GM23248 (cell line): ENCODE data around the gene BCAS4. TPM values are rescaled to one million over a fixed set of nuclear protein-coding genes. Genes with fewer than 3 reads are reported as not detected.

Experiments
- DNase-seq: peaks from one replicate; pipeline ENCODE4 v3.0.0-alpha.2; 2015
- H2AFZ ChIP-seq: fragments of 200-600 bp; sonication (generic); 2 replicates; pipeline ENCODE4 v1.6.1; 2016; ENCODE audit warnings: antibody characterized with exemption
- H3F3A ChIP-seq: fragments of 200-600 bp; sonication (generic); 2 replicates; pipeline ENCODE4 v1.6.1; 2016; ENCODE audit warnings: mild to moderate bottlenecking, antibody characterized with exemption, mixed run types; ENCODE audit not compliant: insufficient read depth
- H3K27ac ChIP-seq: fragments of 200-600 bp; sonication (generic); 2 replicates; pipeline ENCODE4 v1.5.1; 2016; ENCODE audit warnings: mild to moderate bottlenecking
- H3K27me3 ChIP-seq: fragments of 200-600 bp; sonication (generic); replicated peaks from 2 replicates; pipeline ENCODE4 v1.6.1; 2016; ENCODE audit warnings: mild to moderate bottlenecking; ENCODE audit not compliant: insufficient read depth
- H3K36me3 ChIP-seq: fragments of 200-600 bp; sonication (generic); 2 replicates; pipeline ENCODE4 v1.6.1; 2016; ENCODE audit warnings: low read depth, mild to moderate bottlenecking
- H3K4me1 ChIP-seq: fragments of 200-600 bp; sonication (generic); 2 replicates; pipeline ENCODE4 v1.6.1; 2016; ENCODE audit warnings: mild to moderate bottlenecking; ENCODE audit not compliant: insufficient read depth
- H3K4me2 ChIP-seq: fragments of 200-600 bp; sonication (generic); one replicate; pipeline ENCODE4 v1.6.1; 2016; ENCODE audit warnings: mild to moderate bottlenecking; ENCODE audit not compliant: unreplicated experiment
- H3K4me3 ChIP-seq: fragments of 200-600 bp; sonication (generic); 2 replicates; pipeline ENCODE4 v1.5.1; 2016; ENCODE audit warnings: mild to moderate bottlenecking
- H3K79me2 ChIP-seq: fragments of 200-600 bp; sonication (generic); 2 replicates; pipeline ENCODE4 v1.6.1; 2016; ENCODE audit warnings: mild to moderate bottlenecking; ENCODE audit not compliant: insufficient read depth
- H3K9ac ChIP-seq: fragments of 200-600 bp; sonication (generic); 2 replicates; pipeline ENCODE4 v1.6.1; 2016; ENCODE audit warnings: mild to moderate bottlenecking
- H3K9me2 ChIP-seq: fragments of 200-600 bp; sonication (generic); 2 replicates; pipeline ENCODE4 v1.6.1; 2016; ENCODE audit warnings: mixed run types, mild to moderate bottlenecking, moderate library complexity; ENCODE audit not compliant: insufficient read depth
- H3K9me3 ChIP-seq: fragments of 200-600 bp; sonication (generic); one replicate; pipeline ENCODE4 v1.6.1; 2017; ENCODE audit warnings: low read depth
- H4K20me1 ChIP-seq: fragments of 200-600 bp; sonication (generic); 2 replicates; pipeline ENCODE4 v1.6.0; 2016; ENCODE audit not compliant: insufficient read depth
- EZH2 ChIP-seq: fragments of 200-600 bp; sonication (generic); IDR thresholded peaks from 2 replicates; pipeline ENCODE4 v1.6.1; 2018; ENCODE audit warnings: antibody characterized with exemption, mild to moderate bottlenecking; ENCODE audit not compliant: insufficient read depth, poor library complexity, severe bottlenecking
- EZH2phosphoT487 ChIP-seq: fragments of 200-600 bp; sonication (generic); IDR thresholded peaks from 2 replicates; pipeline ENCODE4 v1.6.1; 2018; ENCODE audit warnings: antibody characterized with exemption, moderate library complexity, mild to moderate bottlenecking, low read depth; ENCODE audit not compliant: insufficient read depth
- WGBS, 2 experiments: methylation state at CpG; one replicate each; pipeline ENCODE4 v1.1.6; 2015 to 2017; ENCODE audit warnings: low lambda C conversion rate in 2 of 2, low coverage in 1 of 2; ENCODE audit errors: missing lambda C conversion rate in 2 of 2; 5-methylcytosine and 5-hydroxymethylcytosine counted together
- in situ Hi-C: fragments of 300-500 bp; cut with MboI; formaldehyde crosslinking; loops from 2 replicates; pipeline ENCODE4 v1.15.0; 2020
- polyA plus RNA-seq: library from polyadenylated mRNA; unstranded; fragments of >200 nt; fragmentation: Nextera tagmentation; extraction: Ambion mirVana; gene quantifications from 2 replicates; pipeline ENCODE4 v1.2.1, GENCODE V29; 2016
- total RNA-seq: library from RNA; depleted of rRNA; stranded (reverse); fragments of >200 nt; shearing (Covaris generic); gene quantifications from 2 replicates; pipeline ENCODE4 v1.2.3, GENCODE V29; 2014

Gene BCAS4
- total and polyA plus RNA-seq, 2 experiments from 2014 or later, result 12.6 to 16.8 TPM

- Histone ChIP-seq H3K9ac (no peak overlapping the region), H3F3A (no peaks in the 10 kb centered on the region), H3K4me1 (no peaks in the 10 kb centered on the region), H2AFZ (no peak overlapping the region), H3K4me2 (no peak overlapping the region), H4K20me1 (no peaks in the 10 kb centered on the region), H3K79me2 (no peaks in the 10 kb centered on the region), H3K27ac (no peak overlapping the region), H3K4me3 (no peak overlapping the region), H3K9me2 (no peaks in the 10 kb centered on the region), H3K27me3 (no peaks in the 10 kb centered on the region), H3K36me3 (no peaks in the 10 kb centered on the region), H3K9me3 (no peaks in the 10 kb centered on the region)
- in situ Hi-C loops, result loop anchor here (25.0 kb wide), 1 partner anchor 508 kb away; no protein-coding TSS in a partner anchor
- 80 to 83% methylated on average over 11 of the region's 11 CpGs for WGBS, 2 experiments
- TF ChIP-seq EZH2 (no peak), EZH2phosphoT487 (no peak)
- DNase-seq, result no peak
These were observed 9.8 kb downstream of the BCAS4 start for GRCh38 chr20:50804437-50805348.

DNA sequence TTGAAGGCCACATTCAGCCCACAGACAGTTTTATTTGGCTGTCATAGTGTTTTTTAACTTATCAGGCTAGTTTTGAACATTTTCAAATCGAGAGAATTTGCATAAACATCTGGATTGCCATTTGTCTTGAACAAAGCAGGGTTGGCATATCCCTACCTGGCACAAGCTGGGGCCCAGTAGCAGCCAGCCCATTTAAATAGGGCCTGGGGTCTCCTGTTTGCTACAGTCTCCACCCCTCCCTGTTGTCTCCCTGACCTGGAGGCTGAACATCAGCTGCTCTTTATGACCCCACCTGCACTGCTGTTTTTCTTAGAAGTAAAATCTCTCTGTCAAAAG, 10.5 kb downstream of the BCAS4 start:
- TF ChIP-seq EZH2phosphoT487 (no peak), EZH2 (no peak)
- H3K9me2 ChIP-seq, result no peaks in the 10 kb centered on the region
- 91 to 100% methylated on average over 1 of the region's 1 CpG for WGBS, 2 experiments
- no peaks in the 10 kb centered on the region for H3F3A ChIP-seq
- H3K79me2 ChIP-seq, result no peaks in the 10 kb centered on the region
- H3K4me2 ChIP-seq, result no peak overlapping the region
- no peaks in the 10 kb centered on the region for H3K4me1 ChIP-seq
- H2AFZ ChIP-seq, result no peak overlapping the region
- no peak for DNase-seq
- no peaks in the 10 kb centered on the region for H3K36me3 ChIP-seq
- no peaks in the 10 kb centered on the region for H4K20me1 ChIP-seq
- no peaks in the 10 kb centered on the region for H3K27me3 ChIP-seq
- H3K27ac ChIP-seq, result no peak overlapping the region
- no peak overlapping the region for H3K4me3 ChIP-seq
- H3K9me3 ChIP-seq, result no peaks in the 10 kb centered on the region
- in situ Hi-C loops, result loop anchor here (25.0 kb wide), 1 partner anchor 507 kb away; no protein-coding TSS in a partner anchor
- H3K9ac ChIP-seq, result no peak overlapping the region

DNA sequence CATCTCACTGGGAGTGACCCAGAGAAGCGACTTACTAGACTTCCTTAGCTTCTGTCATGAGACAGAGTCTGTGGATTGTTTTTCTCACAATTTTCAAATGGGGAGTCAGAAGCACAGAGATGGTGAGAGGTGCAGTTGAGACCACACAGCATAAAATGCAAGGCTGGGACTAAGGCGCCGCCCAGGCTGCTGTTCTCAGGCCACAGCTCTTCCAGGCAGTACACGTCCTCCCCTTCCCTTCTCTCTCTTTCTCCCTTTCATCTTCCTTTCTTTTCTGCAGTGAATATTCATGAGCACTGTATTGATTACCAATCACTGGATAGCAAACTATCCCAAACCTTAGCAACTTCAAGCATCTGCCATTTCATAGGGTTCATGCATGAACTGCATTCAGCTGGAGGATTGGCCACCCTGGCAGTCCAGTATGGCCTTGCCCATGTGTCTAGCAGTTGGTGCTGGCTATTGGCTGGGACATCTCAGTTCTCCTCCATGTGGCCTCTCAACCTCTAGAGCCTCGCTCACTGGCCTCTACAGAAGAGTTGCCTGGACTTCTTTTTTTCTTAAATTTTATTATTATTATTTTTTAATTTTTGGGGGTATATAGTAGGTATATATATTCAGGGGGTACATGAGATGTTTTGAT, 11.4 kb downstream of the BCAS4 start:
- in situ Hi-C loops, result loop anchor here (25.0 kb wide), 1 partner anchor 506 kb away; no protein-coding TSS in a partner anchor
- H3K4me3 ChIP-seq, result no peak overlapping the region
- no peaks in the 10 kb centered on the region for H3F3A ChIP-seq
- H3K79me2 ChIP-seq, result no peaks in the 10 kb centered on the region
- no peak for DNase-seq
- TF ChIP-seq EZH2 (no peak), EZH2phosphoT487 (no peak)
- no peaks in the 10 kb centered on the region for H3K27me3 ChIP-seq
- no peaks in the 10 kb centered on the region for H3K9me3 ChIP-seq
- H3K36me3 ChIP-seq, result no peaks in the 10 kb centered on the region
- no peaks in the 10 kb centered on the region for H4K20me1 ChIP-seq
- no peaks in the 10 kb centered on the region for H3K9me2 ChIP-seq
- WGBS, 2 experiments, result 82 to 88% methylated on average over 5 of the region's 5 CpGs
- H3K4me2 ChIP-seq, result no peak overlapping the region
- H3K9ac ChIP-seq, result no peak overlapping the region
- no peaks in the 10 kb centered on the region for H3K4me1 ChIP-seq
- H2AFZ ChIP-seq, result no peak overlapping the region
- H3K27ac ChIP-seq, result no peak overlapping the region

DNA sequence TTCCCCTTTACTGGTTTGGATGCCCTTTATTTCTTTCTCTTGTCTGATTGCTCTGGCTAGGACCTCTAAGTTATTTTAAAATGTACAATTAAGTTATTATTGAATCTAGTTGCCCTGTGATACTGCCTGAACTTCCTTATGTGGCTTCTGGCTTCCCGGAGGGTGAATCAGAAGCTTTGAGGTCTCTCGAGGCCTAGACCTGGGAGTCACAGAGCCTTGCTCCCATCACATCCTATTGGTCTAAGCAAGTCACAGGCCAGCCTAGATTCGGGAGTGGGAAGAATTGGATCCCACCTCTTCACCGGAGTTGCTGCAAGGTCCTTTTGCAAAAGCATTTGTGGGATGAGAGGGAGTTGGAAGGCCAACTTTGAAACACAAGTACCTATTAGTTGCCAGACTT, 15.2 kb downstream of the BCAS4 start:
- TF ChIP-seq EZH2phosphoT487 (no peak), EZH2 (no peak)
- no peaks in the 10 kb centered on the region for H4K20me1 ChIP-seq
- DNase-seq, result peak; percentile 29
- no peaks in the 10 kb centered on the region for H3K27me3 ChIP-seq
- no peaks in the 10 kb centered on the region for H3K9me2 ChIP-seq
- H3K9me3 ChIP-seq, result no peaks in the 10 kb centered on the region
- H3K4me3 ChIP-seq, result no peak overlapping the region
- no peaks in the 10 kb centered on the region for H3F3A ChIP-seq
- H3K36me3 ChIP-seq, result no peaks in the 10 kb centered on the region
- no peak overlapping the region for H3K4me2 ChIP-seq
- in situ Hi-C loops, result loop anchor here (25.0 kb wide), 1 partner anchor 502 kb away; no protein-coding TSS in a partner anchor
- no peaks in the 10 kb centered on the region for H3K79me2 ChIP-seq
- peaks cover 1% of the 10 kb centered on the region for H3K4me1 ChIP-seq
- H3K9ac ChIP-seq, result no peak overlapping the region
- H2AFZ ChIP-seq, result no peak overlapping the region
- no peak overlapping the region for H3K27ac ChIP-seq
- WGBS, 2 experiments, result 54 to 56% methylated on average over 4 of the region's 4 CpGs
